ENCODE data around the gene RNF214. TPM values are rescaled to one million over a fixed set of nuclear protein-coding genes. Genes with fewer than 3 reads are reported as not detected.

RNF214 gene
- total RNA-seq (2013; cell fraction: nucleolus; rRNA removed) = 37.6 and 40.7 TPM in 2 replicates
- 6.0 and 7.0 TPM in 2 replicates for total RNA-seq (2014; rRNA removed)
- 8.2 and 8.3 TPM in 2 replicates for total RNA-seq (2014; rRNA removed; fragmentation: Illumina TruSeq; extraction: Trizol)
- total RNA-seq (2021) = 15.2 and 16.8 TPM in 2 replicates
- polyA plus RNA-seq (2011; ENCODE audit: low read depth) = 7.2 TPM
- 10.0 and 12.7 TPM in 2 replicates for polyA plus RNA-seq (2011; rRNA removed)
- polyA plus RNA-seq (2011; cell fraction: cytosol; rRNA removed) = 10.7 and 12.7 TPM in 2 replicates
- polyA plus RNA-seq (2011; cell fraction: nucleus; rRNA removed) = 41.4 and 45.4 TPM in 2 replicates
- polyA plus RNA-seq (2012) = 6.9 and 11.4 TPM in 2 replicates
- polyA plus RNA-seq (2014; fragmentation: Illumina TruSeq; extraction: Trizol) = 13.8 and 19.9 TPM in 2 replicates
- 1 to 10 TPM; 4.8 to 6.2 TPM for polyA plus RNA-seq (2014; fragmentation: Nextera tagmentation; extraction: Ambion mirVana)
- polyA plus RNA-seq (2014; rRNA removed) = 8.2 and 11.4 TPM in 2 replicates
- 10 to 100 TPM; 12.8 to 15.3 TPM for polyA plus RNA-seq (2016; fragmentation: Nextera tagmentation; extraction: Ambion mirVana)
- polyA minus RNA-seq (2011; rRNA and poly(A)+ RNA removed) = 21.2 and 28.2 TPM in 2 replicates
- 6.9 and 7.5 TPM in 2 replicates for polyA minus RNA-seq (2011; cell fraction: cytosol; rRNA and poly(A)+ RNA removed)
- polyA minus RNA-seq (2011; cell fraction: nucleus; rRNA and poly(A)+ RNA removed) = 14.5 and 22.1 TPM in 2 replicates
- percentile 61 among the genes with signal in this experiment for Bru-seq, nascent RNA
- BruChase-seq, experiment 1, labeled RNA remaining after a 6-hour chase = percentile 70 among the genes with signal in this experiment
- percentile 69 among the genes with signal in this experiment for BruChase-seq, experiment 2, labeled RNA remaining after a 2-hour chase
- long read RNA-seq, experiment 1, partial matches to known transcripts = 2 of 4 reads
- long read RNA-seq, experiment 1, other reads (novel, unspliced or antisense) = 0 of 4 reads
- long read RNA-seq, experiment 2, partial matches to known transcripts = 2 of 3 reads
- long read RNA-seq, experiment 2, other reads (novel, unspliced or antisense) = 1 of 3 reads

GRCh38 chr11:117232092-117232878, at the start of gene RNF214:
Gene RNF214, plus strand, starts transcription at chr11:117232671. Its CDS starts 1,602 bp downstream, at chr11:117234273.
- CTCF ChIA-PET = interaction anchor here (0.6 to 17.3 kb wide), 8 partner anchors 11 to 397 kb away, joined by 3 to 422 read pairs (median 6); partner anchors contain the start of genes CEP164, PAFAH1B2 and SIDT2
- peak within 1 kb of the TSS; percentile 92 for H3K4me2 ChIP-seq (ENCODE audit: control insufficient read depth, insufficient read depth)
- FAIRE-seq = no peak
- in situ Hi-C loops (cut with MboI) (no loop called here), intact Hi-C loops (cut with micrococcal nuclease; ENCODE audit: unreplicated experiment) (loop anchor here (2.0 to 5.0 kb wide), 2 partner anchors 95 to 585 kb away; partner anchors contain the start of gene CEP164)
- peaks cover 9% of the 10 kb centered on the region for H3K4me1 ChIP-seq (ENCODE audit: control insufficient read depth, insufficient read depth, low read length)
- SMC1A ChIA-PET (ENCODE audit: uncharacterized antibody, unreplicated experiment) = interaction anchor here (1.0 to 12.2 kb wide), 5 partner anchors 43 to 585 kb away, joined by 3 to 187 read pairs (median 5); partner anchors contain the start of genes CEP164, PAFAH1B2 and SIDT2
- POLR2A ChIA-PET = interaction anchor here (0.8 to 3.6 kb wide), 3 partner anchors 53 to 396 kb away, joined by 4 to 51 read pairs (median 5); partner anchors contain the start of gene SIDT2
- DNase-seq (ENCODE audit: low read depth, low spot score) = peak; percentile 20
- peak within 1 kb of the TSS; percentile 87 for H3K27ac ChIP-seq (ENCODE audit: control insufficient read depth, insufficient read depth)
- BruUV-seq (replicated peaks) = no TSS peak
- no peaks in the 10 kb centered on the region for H3K27me3 ChIP-seq (replicated peaks in 1 of 2; ENCODE audit: control insufficient read depth in 2 of 2, insufficient read depth in 2 of 2, low read length in 1 of 2)
- RAD21 ChIA-PET (ENCODE audit: unreplicated experiment) = interaction anchor here (0.8 to 9.9 kb wide), 7 partner anchors 51 to 585 kb away, joined by 3 to 159 read pairs (median 3); partner anchors contain the start of genes BACE1, CEP164 and SIDT2
- peak; percentile 82 for ATAC-seq
- H3K9ac ChIP-seq (ENCODE audit: control insufficient read depth, insufficient read depth, low read length) = peak within 1 kb of the TSS; percentile 93
- H3K36me3 ChIP-seq (ENCODE audit: control insufficient read depth in 2 of 2, insufficient read depth in 2 of 2, low read length in 1 of 2) = peaks cover 6 to 12% of the 10 kb centered on the region in 2 experiments; a peak in 3 of 4 replicates
- H3K79me2 ChIP-seq (ENCODE audit: control insufficient read depth, insufficient read depth, low read length) = peaks cover 46% of the 10 kb centered on the region
- no peaks in the 10 kb centered on the region for H4K20me1 ChIP-seq (ENCODE audit: control insufficient read depth, insufficient read depth)
- H3K9me3 ChIP-seq (replicated peaks; ENCODE audit: control insufficient read depth, insufficient read depth, low read length) = no peaks in the 10 kb centered on the region
- 1% methylated on average over 46 of the region's 94 CpGs for WGBS (ENCODE audit: insufficient coverage, insufficient replicate concordance, low lambda C conversion rate, missing lambda C conversion rate)
- peak within 1 kb of the TSS; percentile 89 for H3K4me3 ChIP-seq
- H2AFZ ChIP-seq (ENCODE audit: control insufficient read depth, low read depth, low read length) = peak within 1 kb of the TSS; percentile 88
- TF ChIP-seq BRCA1 (IDR thresholded peaks at IDR 0.05; ENCODE audit: low read depth, low read length) (no peak), ZBED1 (IDR thresholded peaks at IDR 0.05; ENCODE audit: borderline replicate concordance) (no peak), ZNF384 (IDR thresholded peaks at IDR 0.05; ENCODE audit: borderline replicate concordance, low read depth, low read length) (no peak), BCL3 (IDR thresholded peaks at IDR 0.05; ENCODE audit: borderline replicate concordance, insufficient read depth, low read depth, low read length, poor library complexity, severe bottlenecking) (peak; percentile 8), STAT1 (conservative IDR thresholded peaks at IDR 0.05) (peak; percentile 63; the same call in 1 of the 2 replicates), MYC (IDR thresholded peaks at IDR 0.05; ENCODE audit: insufficient read depth, insufficient read length, insufficient replicate concordance, low read length, severe bottlenecking) (no peak), TCF7 (IDR thresholded peaks at IDR 0.05; ENCODE audit: borderline replicate concordance) (no peak), ASH2L (IDR thresholded peaks at IDR 0.05; ENCODE audit: borderline replicate concordance, low read depth) (0 out of 2 replicates have a peak, but pooled peaks have one; percentile 38), BCL11A (IDR thresholded peaks at IDR 0.05; ENCODE audit: low read depth, low read length) (no peak), SIX5 (IDR thresholded peaks at IDR 0.05; ENCODE audit: low read depth, low read length, severe bottlenecking) (no peak), ZBTB33 (IDR thresholded peaks at IDR 0.05) (no peak), CBX3 (IDR thresholded peaks at IDR 0.05; ENCODE audit: borderline replicate concordance, low read depth) (no peak), ZNF24 (IDR thresholded peaks at IDR 0.05) (peak; percentile 16; the same call in 1 of the 2 replicates), SMARCA5 (IDR thresholded peaks at IDR 0.05) (peak; percentile 90), RCOR1 (conservative IDR thresholded peaks at IDR 0.05; ENCODE audit: low read depth, low read length) (no peak), FOXM1 (IDR thresholded peaks at IDR 0.05; ENCODE audit: low read depth, low read length) (no peak)
